HFFc6 (cell line): ENCODE data around the gene CLNS1A. TPM values are rescaled to one million over a fixed set of nuclear protein-coding genes. Genes with fewer than 3 reads are reported as not detected.

Source experiments
- DNase-seq: peaks from one replicate; pipeline ENCODE4 v3.0.0-alpha.2; 2018
- H3K27ac Mint-ChIP-seq: 2 replicates; pipeline ENCODE4 v1.8.0; 2020; ENCODE audit warnings: mild to moderate bottlenecking, mixed read lengths
- H3K27me3 Mint-ChIP-seq: 2 replicates; pipeline ENCODE4 v1.8.0; 2021; ENCODE audit warnings: mild to moderate bottlenecking, moderate library complexity, mixed read lengths; ENCODE audit not compliant: insufficient read depth
- H3K36me3 Mint-ChIP-seq: 2 replicates; pipeline ENCODE4 v1.8.0; 2021; ENCODE audit warnings: low read depth, mixed read lengths
- H3K4me1 Mint-ChIP-seq: 2 replicates; pipeline ENCODE4 v1.8.0; 2020; ENCODE audit warnings: low read depth, mixed read lengths
- H3K4me3 Mint-ChIP-seq: 2 replicates; pipeline ENCODE4 v1.8.0; 2020; ENCODE audit warnings: mild to moderate bottlenecking, moderate library complexity, mixed read lengths
- H3K9me3 Mint-ChIP-seq: 2 replicates; pipeline ENCODE4 v1.8.0; 2020; ENCODE audit warnings: mild to moderate bottlenecking, mixed read lengths
- CTCF ChIP-seq: fragments of 200-600 bp; sonication (generic); IDR thresholded peaks from 2 replicates; pipeline ENCODE4 v1.5.0; 2021; ENCODE audit warnings: antibody characterized with exemption, mild to moderate bottlenecking
- total RNA-seq, 6 experiments: library from RNA; stranded (reverse); fragmentation: NEBNext Ultra II Directional; extraction: Animal tissue kit (Norgen Biotek cat#: 25700); gene quantifications; 2 replicates in 1 of 6; 3 replicates in 5 of 6; pipeline ENCODE4 v1.2.3, GENCODE V29; 2021

The CLNS1A gene
- total RNA-seq, 6 experiments from 2014 or later = 91.5 to 98.6 (median 94.7) TPM

GRCh38 chr11:77668760-77669159 lies 31.2 kb upstream of the CLNS1A start:
- DNase-seq = peak; percentile 31
- H3K27ac Mint-ChIP-seq = peak overlapping the region; percentile 37
- peaks cover 1% of the 10 kb centered on the region for H3K27me3 Mint-ChIP-seq
- TF ChIP-seq CTCF = no peak
- peaks cover 43% of the 10 kb centered on the region for H3K36me3 Mint-ChIP-seq
- H3K4me1 Mint-ChIP-seq = peaks cover 52% of the 10 kb centered on the region
- no peaks in the 10 kb centered on the region for H3K9me3 Mint-ChIP-seq
- H3K4me3 Mint-ChIP-seq = peak overlapping the region; percentile 0; the same call in 1 of the 2 replicates

- peaks cover 23% of the 10 kb centered on the region for H3K4me1 Mint-ChIP-seq
- H3K4me3 Mint-ChIP-seq = no peak overlapping the region
- no peak for DNase-seq
- H3K36me3 Mint-ChIP-seq = peaks cover 28% of the 10 kb centered on the region
- no peak for TF ChIP-seq CTCF
- no peaks in the 10 kb centered on the region; the same call in 1 of the 2 replicates for H3K27me3 Mint-ChIP-seq
- no peak overlapping the region for H3K27ac Mint-ChIP-seq
- H3K9me3 Mint-ChIP-seq = no peaks in the 10 kb centered on the region
Observed at GRCh38 chr11:77665240-77665965, 27.8 kb upstream of the CLNS1A start.

- no peak for DNase-seq
- H3K4me1 Mint-ChIP-seq = peaks cover 21% of the 10 kb centered on the region
- TF ChIP-seq CTCF = no peak
- no peak overlapping the region for H3K4me3 Mint-ChIP-seq
- H3K27ac Mint-ChIP-seq = no peak overlapping the region
- peaks cover 4% of the 10 kb centered on the region for H3K36me3 Mint-ChIP-seq
- no peaks in the 10 kb centered on the region for H3K27me3 Mint-ChIP-seq
- no peaks in the 10 kb centered on the region for H3K9me3 Mint-ChIP-seq
Observed at GRCh38 chr11:77661670-77662069, 24.1 kb upstream of the CLNS1A start.

GRCh38 chr11:77660947-77661346 lies 23.4 kb upstream of the CLNS1A start:
- H3K9me3 Mint-ChIP-seq = no peaks in the 10 kb centered on the region
- H3K27me3 Mint-ChIP-seq = no peaks in the 10 kb centered on the region; the same call in 1 of the 2 replicates
- no peaks in the 10 kb centered on the region for H3K36me3 Mint-ChIP-seq
- TF ChIP-seq CTCF = no peak
- H3K27ac Mint-ChIP-seq = no peak overlapping the region
- H3K4me3 Mint-ChIP-seq = no peak overlapping the region
- no peak for DNase-seq
- peaks cover 28% of the 10 kb centered on the region for H3K4me1 Mint-ChIP-seq

- Mint-ChIP-seq H3K36me3 (no peaks in the 10 kb centered on the region), H3K9me3 (no peaks in the 10 kb centered on the region), H3K27me3 (no peaks in the 10 kb centered on the region; the same call in 1 of the 2 replicates), H3K4me1 (peaks cover 46% of the 10 kb centered on the region), H3K27ac (peak overlapping the region; percentile 32), H3K4me3 (peak overlapping the region; percentile 6)
- DNase-seq = peak; percentile 30
- no peak for TF ChIP-seq CTCF
Observed at GRCh38 chr11:77658213-77659013, 20.8 kb upstream of the CLNS1A start.
